ENCODE results near the gene BMF.

The BMF gene

DNA sequence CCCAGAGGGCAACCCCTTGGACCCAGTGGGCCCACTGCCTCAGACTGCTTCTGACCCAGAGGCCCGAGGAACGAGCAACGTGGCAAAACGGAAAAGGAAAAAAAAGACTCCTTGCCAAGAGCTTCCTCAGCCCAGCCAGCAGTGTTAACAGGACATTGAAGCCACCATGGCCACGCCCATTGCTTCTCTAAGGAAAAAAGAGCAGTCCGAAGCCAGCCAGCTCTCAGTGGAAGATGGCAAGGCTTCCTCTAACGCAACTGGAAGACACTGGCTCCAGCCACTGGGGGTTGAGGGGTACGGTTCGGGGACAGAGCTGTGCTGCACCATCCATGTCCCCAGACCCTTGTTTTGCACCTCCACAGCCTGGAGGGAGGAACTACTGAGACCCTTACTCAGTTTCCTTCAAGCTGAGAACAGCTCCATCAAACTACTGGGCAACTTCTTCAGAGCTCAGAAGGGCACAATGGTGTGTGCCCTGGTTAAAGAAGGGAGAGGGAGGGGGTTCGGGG, 10.7 kb downstream of the BMF start:
- TF ChIP-seq POLR2AphosphoS5 (IDR thresholded peaks at IDR 0.05; ENCODE audit: low read depth, low read length) (no peak; the same call in 1 of the 2 replicates), TAF1 (IDR thresholded peaks at IDR 0.05; ENCODE audit: borderline replicate concordance, low read depth, low read length) (peak; percentile 25; the same call in 1 of the 2 replicates)
- peak; percentile 67 for FAIRE-seq
- DNase-seq (ENCODE audit: insufficient read length), result no peak

DNA sequence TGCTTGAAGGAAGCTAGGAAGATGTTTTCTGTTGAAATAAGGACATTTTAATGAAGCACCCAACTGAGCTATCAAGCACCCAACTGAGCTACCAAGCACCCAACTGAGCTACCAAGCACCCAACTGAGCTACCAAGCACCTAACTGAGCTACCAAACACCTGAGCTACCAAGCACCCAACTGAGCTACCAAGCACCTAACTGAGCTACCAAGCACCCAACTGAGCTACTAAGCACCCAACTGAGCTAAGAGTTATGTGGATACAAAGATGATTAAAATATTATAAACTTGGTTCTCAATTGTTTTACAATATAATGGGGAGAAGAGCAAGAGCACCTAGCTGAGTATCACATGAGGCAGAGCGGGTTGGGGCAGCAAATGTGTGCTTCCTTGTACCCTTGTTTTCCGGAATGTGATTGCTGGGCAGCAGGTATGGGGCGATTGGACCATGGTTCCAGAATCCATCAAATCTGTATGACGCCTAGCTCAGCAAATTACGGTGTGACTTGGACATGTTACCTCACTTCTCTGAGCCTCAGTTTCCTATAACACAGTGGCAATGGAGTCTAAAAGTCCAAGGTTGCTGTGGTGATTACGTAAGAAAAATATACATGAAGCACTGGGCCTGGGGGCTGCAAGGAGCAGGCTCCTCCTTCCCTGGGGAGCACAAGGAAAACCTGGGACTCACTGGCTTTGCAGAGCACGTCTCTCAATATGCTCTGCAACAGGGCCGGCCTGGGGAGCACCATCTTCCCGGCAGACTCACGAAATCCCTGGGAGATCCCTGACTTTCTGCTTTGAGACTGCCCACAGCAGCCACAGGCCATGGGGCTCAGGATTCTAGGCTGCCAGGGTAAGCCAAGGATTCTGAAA, 11.3 kb downstream of the BMF start:
- FAIRE-seq, result no peak
- TF ChIP-seq POLR2AphosphoS5 (IDR thresholded peaks at IDR 0.05; ENCODE audit: low read depth, low read length) (no peak), POLR2A (IDR thresholded peaks at IDR 0.05; ENCODE audit: low read depth, low read length) (no peak), TAF1 (IDR thresholded peaks at IDR 0.05; ENCODE audit: borderline replicate concordance, low read depth, low read length) (no peak)
- no peak for DNase-seq (ENCODE audit: insufficient read length)

DNA sequence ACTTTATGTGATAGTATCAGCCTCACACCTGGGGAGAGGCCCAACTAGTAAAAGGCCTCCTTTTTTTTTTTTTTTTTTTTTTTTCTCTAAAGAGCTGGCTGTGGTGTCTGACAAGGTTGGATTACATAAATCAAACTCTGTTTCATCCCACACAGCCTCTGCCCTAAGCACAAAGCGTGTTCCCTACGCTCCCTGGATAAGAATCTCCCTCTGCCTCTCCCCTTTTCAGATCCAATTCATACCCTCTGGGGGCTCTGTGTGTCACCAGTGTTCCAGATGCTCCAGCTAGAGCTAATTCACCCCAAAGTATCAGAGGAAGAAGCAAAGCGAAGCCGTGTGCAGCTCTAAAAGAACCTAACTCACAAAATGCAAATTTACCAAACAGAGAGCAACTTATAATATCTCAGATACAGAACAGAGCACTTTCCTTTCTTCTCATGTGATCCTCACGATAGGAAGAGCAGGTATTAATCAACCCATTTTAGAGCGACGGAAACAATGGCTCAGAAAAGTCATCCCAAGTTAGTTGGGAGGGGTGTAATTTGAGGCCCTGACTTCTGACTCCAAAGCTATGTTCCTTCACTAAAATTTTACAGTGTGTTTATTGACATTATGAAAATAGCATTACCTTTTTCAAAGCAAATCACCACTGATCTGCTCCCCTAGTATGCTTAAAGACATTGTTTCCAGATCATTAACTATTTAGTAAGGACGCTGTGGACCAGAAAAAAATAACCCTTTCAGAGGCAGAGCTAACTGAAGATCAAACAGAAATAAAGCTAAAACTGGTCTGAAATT, 12.4 kb downstream of the BMF start:
- TF ChIP-seq POLR2AphosphoS5 (IDR thresholded peaks at IDR 0.05; ENCODE audit: low read depth, low read length) (no peak; the same call in 1 of the 2 replicates), POLR2A (IDR thresholded peaks at IDR 0.05; ENCODE audit: low read depth, low read length) (no peak), TAF1 (IDR thresholded peaks at IDR 0.05; ENCODE audit: borderline replicate concordance, low read depth, low read length) (no peak)
- DNase-seq (ENCODE audit: insufficient read length), result no peak
- FAIRE-seq, result peak; percentile 36

DNA sequence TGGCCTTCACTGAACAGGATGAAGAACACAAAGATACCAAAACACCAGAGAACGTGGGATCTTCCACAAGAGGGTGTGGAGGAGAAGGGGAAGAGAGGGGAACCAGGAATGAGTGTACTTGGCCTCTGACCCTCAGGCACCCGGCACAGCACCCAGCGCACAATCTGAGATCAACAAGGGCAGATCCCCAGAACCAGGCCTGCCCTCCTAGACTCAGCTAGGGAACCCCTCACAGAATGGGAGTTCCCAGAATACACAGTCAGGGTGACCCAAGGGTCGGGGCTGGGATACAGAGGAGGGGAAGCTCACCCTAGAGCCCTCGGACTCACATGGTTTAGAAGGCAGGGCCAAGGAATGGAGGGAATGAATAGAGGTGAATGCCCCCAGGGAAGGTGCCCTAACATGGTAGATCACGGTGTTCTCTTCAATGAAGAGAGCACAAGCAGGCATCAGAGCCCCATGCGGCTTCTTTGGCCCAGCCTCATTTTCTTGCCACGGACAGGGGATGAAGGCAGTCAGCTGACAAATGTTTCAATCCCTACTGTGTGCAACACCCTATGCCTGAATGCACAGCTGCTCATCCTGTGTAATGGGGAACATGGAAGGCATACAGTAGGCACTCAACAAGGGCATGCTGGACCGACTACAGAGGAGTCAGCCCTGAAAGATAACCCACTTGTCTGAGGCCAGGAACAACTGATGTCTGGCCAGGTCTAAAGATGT, 13.1 kb downstream of the BMF start:
- FAIRE-seq (peak; percentile 56), DNase-seq (ENCODE audit: insufficient read length) (no peak)
- TF ChIP-seq TAF1 (IDR thresholded peaks at IDR 0.05; ENCODE audit: borderline replicate concordance, low read depth, low read length) (no peak), POLR2AphosphoS5 (IDR thresholded peaks at IDR 0.05; ENCODE audit: low read depth, low read length) (no peak; the same call in 1 of the 2 replicates), POLR2A (IDR thresholded peaks at IDR 0.05; ENCODE audit: low read depth, low read length) (no peak)

DNA sequence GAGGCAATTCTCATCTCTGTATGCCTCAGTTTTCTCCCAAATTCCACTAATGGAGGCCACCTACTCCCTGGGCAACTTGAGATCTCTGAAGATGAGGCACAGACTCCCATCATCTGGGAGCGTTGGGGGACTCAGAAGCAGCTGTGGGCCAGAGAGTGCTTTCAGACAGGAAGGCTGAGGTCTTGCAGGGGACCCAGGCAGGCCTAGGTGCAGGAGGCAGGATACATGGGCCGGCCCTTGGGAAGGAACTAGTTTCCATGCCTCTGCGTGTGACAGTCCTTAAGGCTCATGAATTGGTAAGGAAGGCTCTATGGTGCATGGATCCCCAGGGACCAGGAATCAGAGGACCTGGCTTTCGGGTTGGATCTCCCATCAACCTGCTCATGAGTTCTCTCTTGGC, 14.5 kb downstream of the BMF start:
- TF ChIP-seq TAF1 (IDR thresholded peaks at IDR 0.05; ENCODE audit: borderline replicate concordance, low read depth, low read length) (no peak), POLR2AphosphoS5 (IDR thresholded peaks at IDR 0.05; ENCODE audit: low read depth, low read length) (no peak), POLR2A (IDR thresholded peaks at IDR 0.05; ENCODE audit: low read depth, low read length) (no peak)

DNA sequence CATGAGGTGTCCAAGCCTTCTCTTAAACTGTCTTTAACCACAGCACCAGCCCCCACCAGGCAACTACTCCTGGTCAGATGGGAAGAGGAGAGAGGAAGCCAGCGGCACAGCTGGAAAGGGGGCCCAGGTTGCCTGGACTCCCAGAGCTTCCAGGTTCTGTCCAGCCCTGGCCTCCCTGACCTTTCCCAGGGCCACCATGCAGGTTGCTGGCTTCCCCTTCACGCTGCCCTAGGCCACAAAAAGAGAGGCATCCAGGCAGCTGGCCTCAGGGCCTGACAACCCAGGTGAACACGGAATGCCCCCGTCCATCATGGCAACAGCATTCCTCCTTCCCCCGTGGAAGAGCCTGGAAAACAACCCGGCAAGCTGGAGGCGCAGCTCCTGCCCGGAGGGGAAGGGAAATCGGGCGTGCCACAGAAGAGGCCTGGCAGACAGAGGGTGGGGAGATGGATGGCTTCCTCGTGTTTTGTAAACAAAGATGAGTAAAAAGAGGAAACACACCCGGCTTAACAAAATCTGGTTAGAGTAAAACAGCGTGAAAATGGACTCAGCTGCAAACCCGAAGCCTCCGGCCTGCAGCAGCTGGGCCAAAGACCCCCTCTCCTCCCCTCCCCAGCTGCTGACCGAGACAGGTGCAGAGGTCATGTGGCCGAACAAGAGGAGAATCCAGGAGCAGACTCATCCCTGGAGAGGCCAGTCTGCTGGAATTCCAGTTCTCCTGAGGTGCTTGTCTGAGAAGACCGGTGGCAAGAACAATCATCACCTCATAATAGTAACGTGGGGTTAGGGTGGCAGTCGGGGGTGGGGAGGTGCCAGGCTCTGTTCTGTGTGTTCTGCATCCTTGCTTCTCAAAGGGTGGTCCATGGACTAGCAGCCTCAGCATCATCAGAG, 15.5 kb downstream of the BMF start:
- DNase-seq (ENCODE audit: insufficient read length) (no peak), FAIRE-seq (peak; percentile 56)
- TF ChIP-seq POLR2A (IDR thresholded peaks at IDR 0.05; ENCODE audit: low read depth, low read length), result no peak
- no peak for TF ChIP-seq TAF1 (IDR thresholded peaks at IDR 0.05; ENCODE audit: borderline replicate concordance, low read depth, low read length)
- no peak for TF ChIP-seq POLR2AphosphoS5 (IDR thresholded peaks at IDR 0.05; ENCODE audit: low read depth, low read length)

More for the DNA sequence above, 14.5 kb downstream of the BMF start:
- DNase-seq (ENCODE audit: insufficient read length) (no peak), FAIRE-seq (no peak)

DNA sequence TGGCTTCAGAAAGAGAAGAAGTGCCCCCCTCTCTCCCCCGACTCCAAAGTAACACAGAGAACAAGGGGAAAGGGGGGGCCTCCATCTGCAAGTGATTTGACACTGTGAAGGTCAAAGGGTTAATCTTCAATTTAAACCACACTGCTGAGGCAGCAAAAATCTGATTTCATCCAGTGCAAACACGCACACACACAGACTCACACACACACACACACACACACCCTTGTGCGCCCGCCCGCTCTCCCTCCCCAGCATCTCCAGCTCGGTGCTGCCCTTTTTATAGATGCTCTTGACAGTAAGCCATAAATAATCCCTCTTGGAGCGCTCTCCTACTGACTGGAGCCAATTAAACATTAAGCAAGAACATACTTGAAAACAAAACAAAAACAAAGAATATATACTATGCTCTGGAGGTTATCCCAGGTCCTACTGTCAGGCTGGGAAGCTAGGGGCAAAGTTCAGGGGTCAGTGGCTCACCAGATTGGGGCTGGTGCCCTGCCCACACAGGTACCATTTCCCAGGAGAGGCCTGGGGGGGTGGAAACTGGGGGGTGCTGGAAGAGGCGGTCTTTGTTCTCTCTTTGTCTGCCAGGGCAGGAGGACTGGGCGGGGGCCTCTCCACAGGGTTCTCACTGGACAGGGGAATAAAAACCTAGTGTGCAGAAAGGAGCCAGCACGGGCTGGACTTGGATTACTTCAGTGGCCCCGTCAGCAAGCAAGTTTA, 16.3 kb downstream of the BMF start:
- DNase-seq (ENCODE audit: insufficient read length) (no peak), FAIRE-seq (no peak)
- TF ChIP-seq POLR2AphosphoS5 (IDR thresholded peaks at IDR 0.05; ENCODE audit: low read depth, low read length), result no peak
- TF ChIP-seq TAF1 (IDR thresholded peaks at IDR 0.05; ENCODE audit: borderline replicate concordance, low read depth, low read length), result no peak
- no peak for TF ChIP-seq POLR2A (IDR thresholded peaks at IDR 0.05; ENCODE audit: low read depth, low read length)

DNA sequence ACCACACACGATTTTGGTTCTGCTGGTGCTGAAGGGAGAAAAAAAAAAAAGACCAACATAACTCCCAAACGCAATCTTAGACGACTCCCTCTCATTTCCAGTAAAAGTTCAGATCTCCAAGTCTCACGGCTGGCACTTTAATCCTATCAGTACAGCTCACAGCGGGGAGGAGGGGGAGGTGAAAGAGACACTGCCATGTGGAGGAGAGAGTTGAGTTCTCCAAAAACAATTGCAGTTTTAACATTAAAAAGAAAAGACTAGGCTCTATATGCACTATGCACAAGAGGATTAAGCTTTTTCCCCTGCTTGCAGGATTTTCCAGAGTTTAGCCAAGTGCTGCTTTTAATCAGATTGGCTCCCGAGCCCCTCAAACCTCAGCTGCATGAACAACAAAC, 16.8 kb downstream of the BMF start:
- DNase-seq (ENCODE audit: insufficient read length), result no peak
- no peak for FAIRE-seq
- no peak for TF ChIP-seq POLR2A (IDR thresholded peaks at IDR 0.05; ENCODE audit: low read depth, low read length)

DNA sequence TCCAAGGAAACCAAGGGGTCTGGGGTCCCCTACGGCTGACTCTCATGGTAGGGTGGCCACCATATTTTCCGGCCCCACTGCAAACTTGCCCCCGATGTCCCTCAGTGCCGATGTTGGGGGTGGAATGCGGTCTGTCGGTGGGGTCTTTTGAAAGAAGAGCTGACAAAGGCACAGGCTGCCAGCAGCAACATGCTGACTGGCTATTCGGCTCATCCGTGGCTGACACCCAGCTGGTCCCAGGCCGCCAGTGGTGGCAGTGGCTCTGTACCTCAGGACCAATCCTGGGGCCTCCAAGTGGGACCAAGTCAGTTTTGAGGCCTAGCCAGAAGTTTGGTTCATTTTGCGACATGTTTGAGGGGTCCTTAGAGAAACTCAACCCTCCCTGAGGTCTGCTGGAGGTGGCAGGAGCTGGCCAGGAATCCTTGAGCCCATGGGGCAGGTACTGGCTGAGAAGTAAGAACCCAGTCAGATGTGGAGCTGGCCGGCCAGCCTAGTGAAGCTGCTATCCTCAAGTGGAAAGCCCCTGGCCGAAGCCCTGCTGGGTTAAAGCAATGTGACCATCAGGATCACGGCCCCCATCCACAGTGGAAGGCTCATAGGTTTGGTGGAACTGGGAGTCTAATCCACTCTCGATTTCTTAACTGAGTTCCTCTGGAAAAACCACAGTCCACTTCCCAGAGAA, 17.8 kb downstream of the BMF start:
- TF ChIP-seq POLR2AphosphoS5 (IDR thresholded peaks at IDR 0.05; ENCODE audit: low read depth, low read length) (no peak), TAF1 (IDR thresholded peaks at IDR 0.05; ENCODE audit: borderline replicate concordance, low read depth, low read length) (no peak), POLR2A (IDR thresholded peaks at IDR 0.05; ENCODE audit: low read depth, low read length) (no peak)
- no peak for FAIRE-seq
- DNase-seq (ENCODE audit: insufficient read length), result no peak

All from GM12892 (cell line).